AG04450 (cell line): ENCODE data around the gene STRN. TPM values are rescaled to one million over a fixed set of nuclear protein-coding genes. Genes with fewer than 3 reads are reported as not detected.

Experiments used
- CTCF ChIA-PET: fragments of 300-600, 350-600 bp; formaldehyde crosslinking; extraction: SDS; loops from one replicate; lab custom pipeline; 2022; ENCODE audit warnings: antibody characterized with exemption, inconsistent platforms; lab: Charles Lee
- POLR2A ChIA-PET: fragments of 350-600 bp; formaldehyde crosslinking; extraction: SDS; loops from one replicate; lab custom pipeline; 2021; ENCODE audit warnings: antibody characterized with exemption, inconsistent platforms; lab: Yijun Ruan, JAX
- DNase-seq: peaks from one replicate; pipeline ENCODE4 v3.0.0-alpha.2; 2011; ENCODE audit warnings: low read depth, low spot score
- H3K27ac ChIP-seq: one replicate; pipeline ENCODE4 v1.5.1; 2012; ENCODE audit warnings: low read depth, low read length, control low read depth
- H3K27me3 ChIP-seq: one replicate; pipeline ENCODE4 v1.6.0; 2012; ENCODE audit warnings: low read length; ENCODE audit not compliant: control insufficient read depth, insufficient read depth
- H3K4me3 ChIP-seq: 2 replicates; pipeline ENCODE4 v1.5.1; 2011; ENCODE audit warnings: mild to moderate bottlenecking, low read depth, low read length, control low read depth
- H3K9me3 ChIP-seq: 2 replicates; pipeline ENCODE4 v1.5.1; 2012; ENCODE audit warnings: low read length; ENCODE audit not compliant: control insufficient read depth, insufficient read depth
- polyA plus RNA-seq: library from polyadenylated mRNA; depleted of rRNA; stranded (reverse); fragments of >200 nt; gene quantifications from 2 replicates; pipeline ENCODE4 v1.2.3, GENCODE V29; 2011
- TF ChIP-seq, protein P1 (sequence below): IDR thresholded peaks from 2 replicates; pipeline ENCODE4 v1.5.1; 2011; ENCODE audit warnings: low read depth, low read length, control low read depth, inconsistent platforms

The STRN gene
- polyA plus RNA-seq, 1 experiment = 20.0 TPM

DNA sequence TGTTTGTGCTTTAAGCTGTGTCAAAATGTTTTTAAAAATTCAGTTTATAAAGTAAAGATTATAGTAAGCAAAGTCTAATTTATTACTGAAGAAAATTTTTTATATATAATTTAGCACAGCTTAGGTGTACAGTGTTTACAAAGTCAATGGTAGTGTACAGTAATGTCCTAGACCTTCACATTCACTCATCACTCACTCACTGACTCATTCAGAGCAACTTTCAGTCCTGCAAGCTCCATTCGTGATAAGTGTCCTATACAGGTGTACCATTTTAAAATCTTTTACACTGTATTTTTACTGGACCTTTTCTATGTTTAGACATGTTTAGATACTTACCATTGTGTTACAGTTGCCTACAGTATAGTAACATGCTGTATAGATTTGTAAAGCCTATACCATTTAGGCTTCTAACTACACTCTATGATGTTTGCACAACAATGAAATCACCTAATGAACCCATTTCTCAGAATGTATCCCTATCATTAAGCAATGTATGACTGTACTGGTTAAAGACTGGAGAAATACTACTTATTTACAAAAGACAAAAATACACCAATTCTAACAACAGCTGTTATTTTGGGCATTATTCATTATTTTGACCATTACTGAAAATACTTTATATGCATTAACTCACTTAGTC is 95.1 kb downstream of the STRN start:
- no peak for DNase-seq
- Histone ChIP-seq H3K27me3 (no peaks in the 10 kb centered on the region), H3K4me3 (no peak overlapping the region), H3K9me3 (peaks cover 8% of the 10 kb centered on the region; the same call in 1 of the 2 replicates), H3K27ac (no peak overlapping the region)
- POLR2A ChIA-PET = no interaction called here
- TF ChIP-seq, protein P1, sequence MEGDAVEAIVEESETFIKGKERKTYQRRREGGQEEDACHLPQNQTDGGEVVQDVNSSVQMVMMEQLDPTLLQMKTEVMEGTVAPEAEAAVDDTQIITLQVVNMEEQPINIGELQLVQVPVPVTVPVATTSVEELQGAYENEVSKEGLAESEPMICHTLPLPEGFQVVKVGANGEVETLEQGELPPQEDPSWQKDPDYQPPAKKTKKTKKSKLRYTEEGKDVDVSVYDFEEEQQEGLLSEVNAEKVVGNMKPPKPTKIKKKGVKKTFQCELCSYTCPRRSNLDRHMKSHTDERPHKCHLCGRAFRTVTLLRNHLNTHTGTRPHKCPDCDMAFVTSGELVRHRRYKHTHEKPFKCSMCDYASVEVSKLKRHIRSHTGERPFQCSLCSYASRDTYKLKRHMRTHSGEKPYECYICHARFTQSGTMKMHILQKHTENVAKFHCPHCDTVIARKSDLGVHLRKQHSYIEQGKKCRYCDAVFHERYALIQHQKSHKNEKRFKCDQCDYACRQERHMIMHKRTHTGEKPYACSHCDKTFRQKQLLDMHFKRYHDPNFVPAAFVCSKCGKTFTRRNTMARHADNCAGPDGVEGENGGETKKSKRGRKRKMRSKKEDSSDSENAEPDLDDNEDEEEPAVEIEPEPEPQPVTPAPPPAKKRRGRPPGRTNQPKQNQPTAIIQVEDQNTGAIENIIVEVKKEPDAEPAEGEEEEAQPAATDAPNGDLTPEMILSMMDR = no peak
- CTCF ChIA-PET = no interaction called here

GRCh38 chr2:36869606-36870005 is 96.7 kb downstream of the STRN start:
- POLR2A ChIA-PET = interaction anchor here (1.0 kb wide), 1 partner anchor 97 kb away, joined by 3 read pairs; the partner anchor contains the start of gene STRN

GRCh38 chr2:36861896-36862295 is 104.4 kb downstream of the STRN start:
- no peak overlapping the region for H3K4me3 ChIP-seq
- TF ChIP-seq, protein P1 = no peak

More at GRCh38 chr2:36869606-36870005, 96.7 kb downstream of the STRN start:
- CTCF ChIA-PET = interaction anchor here (0.7 kb wide), 1 partner anchor 109 kb away, joined by 4 read pairs; no protein-coding TSS in a partner anchor
- Histone ChIP-seq H3K27me3 (no peaks in the 10 kb centered on the region), H3K27ac (no peak overlapping the region), H3K4me3 (no peak overlapping the region), H3K9me3 (peaks cover 4% of the 10 kb centered on the region; the same call in 1 of the 2 replicates)
- DNase-seq = no peak
- TF ChIP-seq, protein P1 = no peak

GRCh38 chr2:36859366-36859792 is 107.0 kb downstream of the STRN start:
- TF ChIP-seq, protein P1 = no peak
- Histone ChIP-seq H3K27ac (no peak overlapping the region), H3K4me3 (no peak overlapping the region), H3K27me3 (no peaks in the 10 kb centered on the region), H3K9me3 (no peaks in the 10 kb centered on the region)
- DNase-seq = no peak
- CTCF ChIA-PET = no interaction called here
- POLR2A ChIA-PET = no interaction called here

More at GRCh38 chr2:36861896-36862295, 104.4 kb downstream of the STRN start:
- DNase-seq = no peak
- no peaks in the 10 kb centered on the region for H3K27me3 ChIP-seq
- POLR2A ChIA-PET = no interaction called here
- CTCF ChIA-PET = no interaction called here
- no peaks in the 10 kb centered on the region for H3K9me3 ChIP-seq
- H3K27ac ChIP-seq = no peak overlapping the region

DNA sequence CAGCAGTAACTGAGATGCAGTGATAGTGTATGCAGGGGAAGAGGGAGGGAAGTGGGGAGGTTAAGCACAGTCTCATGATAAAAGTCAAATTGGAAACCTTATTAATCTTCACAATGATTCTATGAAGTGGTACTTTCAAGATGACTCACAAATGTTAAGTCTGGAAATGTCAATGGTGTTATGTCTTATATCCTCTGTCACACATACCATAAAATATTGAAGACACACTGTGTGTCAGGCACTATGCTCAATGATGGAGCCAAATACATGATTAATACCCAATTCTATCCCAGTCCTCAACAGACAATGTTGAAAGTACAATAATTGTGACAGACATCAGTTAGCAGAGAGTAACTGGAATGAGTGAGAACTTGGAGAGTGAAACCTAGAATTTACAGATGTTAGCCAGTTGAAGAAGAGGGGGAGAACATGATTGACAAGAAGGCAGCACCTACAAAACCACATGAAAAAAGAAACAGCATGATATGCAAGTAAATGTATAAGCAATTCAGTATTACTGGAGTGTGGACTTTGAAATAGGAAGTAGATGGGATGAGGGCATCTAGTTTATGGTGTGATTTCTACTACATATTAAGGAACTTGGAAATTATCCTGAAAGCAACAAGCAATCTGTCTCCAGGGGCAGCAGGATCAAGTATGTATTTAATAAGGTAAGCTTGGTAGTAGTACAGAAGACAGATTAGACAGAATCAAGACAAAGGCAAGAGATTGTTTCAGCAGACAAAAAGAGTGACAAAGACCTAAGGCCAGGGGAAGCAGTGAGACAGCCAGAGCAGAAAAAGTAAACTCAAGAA is 107.6 kb downstream of the STRN start:
- CTCF ChIA-PET = no interaction called here
- Histone ChIP-seq H3K4me3 (no peak overlapping the region), H3K27ac (no peak overlapping the region), H3K27me3 (no peaks in the 10 kb centered on the region), H3K9me3 (no peaks in the 10 kb centered on the region)
- POLR2A ChIA-PET = no interaction called here
- TF ChIP-seq, protein P1 = no peak
- no peak for DNase-seq
